ENCODE data around the gene GPC3. TPM values are rescaled to one million over a fixed set of nuclear protein-coding genes. Genes with fewer than 3 reads are reported as not detected.

GPC3 gene
- total RNA-seq, 4 donors from 2014 or later = 1.2 to 13.3 (median 8.0) TPM

DNA sequence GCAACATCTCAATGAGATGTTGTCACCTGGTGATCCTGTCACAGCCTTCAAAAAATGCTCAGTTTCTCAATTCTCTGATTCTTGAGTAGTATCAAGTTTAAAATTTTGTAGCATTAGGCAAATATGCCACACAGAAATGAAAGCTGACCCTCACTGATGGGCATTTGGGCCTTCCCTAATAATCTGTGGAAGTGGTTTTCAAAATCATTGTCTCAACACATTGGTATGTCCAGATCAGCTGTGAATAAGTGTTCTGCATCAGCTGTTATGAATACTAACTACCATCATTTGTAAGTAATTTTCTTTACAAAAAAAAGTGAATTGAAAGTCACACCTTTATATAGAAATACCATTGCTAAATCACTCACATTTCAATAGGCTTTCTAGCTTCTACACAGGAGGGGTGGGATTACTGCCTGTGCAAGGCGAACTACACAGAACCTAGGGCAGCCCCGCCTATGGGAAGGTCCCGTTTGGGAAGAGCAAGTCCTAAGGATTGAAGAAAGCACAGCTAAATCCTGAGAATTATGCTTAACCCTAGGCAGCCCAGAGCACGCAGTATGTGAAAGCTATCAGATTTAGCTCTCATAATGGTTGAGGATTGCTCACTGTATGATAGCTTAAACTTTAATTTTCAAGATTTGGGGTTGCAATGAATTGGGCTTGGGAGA is 73.4 kb downstream of the GPC3 start:
- intact Hi-C loops (cut with DNase I) = no loop called here
- WGBS = 57% methylated on average over 4 of the region's 4 CpGs
- DNase-seq (ENCODE audit: extremely low spot score) = no peak
- Histone ChIP-seq H3K36me3 (no peaks in the 10 kb centered on the region), H3K4me3 (no peak overlapping the region), H3K9me3 (peaks cover 0 to 14% (median 0%) of the 10 kb centered on the region in 4 donors), H3K4me1 (no peaks in the 10 kb centered on the region), H3K27me3 (no peaks in the 10 kb centered on the region), H3K27ac (replicated peaks in 1 of 4) (no peak overlapping the region)
- TF ChIP-seq POLR2A (IDR thresholded peaks at IDR 0.05; ENCODE audit: low read depth) = no peak
- no peak for TF ChIP-seq CTCF (IDR thresholded peaks at IDR 0.05)

- intact Hi-C loops (cut with DNase I) = no loop called here
- 63% methylated on average over 1 of the region's 1 CpG for WGBS
- H3K27ac ChIP-seq (replicated peaks in 1 of 4) = no peak overlapping the region
Observed at GRCh38 chrX:133910539-133910938, 74.9 kb downstream of the GPC3 start.

DNA sequence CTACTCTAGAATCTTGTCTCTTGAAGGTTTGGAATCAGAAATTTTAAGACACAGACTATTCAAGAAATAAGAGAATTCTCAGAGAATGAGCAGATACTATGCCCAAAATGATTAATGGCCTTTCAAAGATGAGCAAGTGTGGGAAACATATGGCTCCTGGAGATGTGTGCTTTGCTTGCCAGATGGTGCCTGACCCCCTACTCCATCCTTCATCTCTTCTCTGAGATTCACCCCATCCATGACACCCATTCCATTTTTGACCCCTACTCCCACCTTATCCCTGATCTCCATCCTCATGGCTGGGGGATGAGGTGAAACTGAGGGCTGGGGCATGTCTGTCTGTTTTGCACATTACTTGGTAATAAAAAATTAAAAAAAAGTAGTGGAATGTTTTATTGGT is 75.5 kb downstream of the GPC3 start:
- no peaks in the 10 kb centered on the region for H3K27me3 ChIP-seq
- no peaks in the 10 kb centered on the region for H3K9me3 ChIP-seq
- H3K4me3 ChIP-seq = no peak overlapping the region
- TF ChIP-seq CTCF (IDR thresholded peaks at IDR 0.05) (no peak), POLR2A (IDR thresholded peaks at IDR 0.05; ENCODE audit: low read depth) (no peak), POLR2AphosphoS5 (IDR thresholded peaks at IDR 0.05) (no peak), EP300 (IDR thresholded peaks at IDR 0.05) (no peak)
- H3K27ac ChIP-seq (replicated peaks in 1 of 4) = no peak overlapping the region
- no peaks in the 10 kb centered on the region for H3K36me3 ChIP-seq
- DNase-seq (ENCODE audit: extremely low spot score) = no peak
- intact Hi-C loops (cut with DNase I) = no loop called here
- no peaks in the 10 kb centered on the region for H3K4me1 ChIP-seq

More at GRCh38 chrX:133910539-133910938, 74.9 kb downstream of the GPC3 start:
- DNase-seq (ENCODE audit: extremely low spot score) = no peak
- TF ChIP-seq POLR2AphosphoS5 (IDR thresholded peaks at IDR 0.05) (no peak), CTCF (IDR thresholded peaks at IDR 0.05) (no peak), EP300 (IDR thresholded peaks at IDR 0.05) (no peak), POLR2A (IDR thresholded peaks at IDR 0.05; ENCODE audit: low read depth) (no peak)
- Histone ChIP-seq H3K9me3 (peaks cover 0 to 6% (median 0%) of the 10 kb centered on the region in 4 donors), H3K4me3 (no peak overlapping the region), H3K4me1 (no peaks in the 10 kb centered on the region), H3K27me3 (no peaks in the 10 kb centered on the region), H3K36me3 (no peaks in the 10 kb centered on the region)

DNA sequence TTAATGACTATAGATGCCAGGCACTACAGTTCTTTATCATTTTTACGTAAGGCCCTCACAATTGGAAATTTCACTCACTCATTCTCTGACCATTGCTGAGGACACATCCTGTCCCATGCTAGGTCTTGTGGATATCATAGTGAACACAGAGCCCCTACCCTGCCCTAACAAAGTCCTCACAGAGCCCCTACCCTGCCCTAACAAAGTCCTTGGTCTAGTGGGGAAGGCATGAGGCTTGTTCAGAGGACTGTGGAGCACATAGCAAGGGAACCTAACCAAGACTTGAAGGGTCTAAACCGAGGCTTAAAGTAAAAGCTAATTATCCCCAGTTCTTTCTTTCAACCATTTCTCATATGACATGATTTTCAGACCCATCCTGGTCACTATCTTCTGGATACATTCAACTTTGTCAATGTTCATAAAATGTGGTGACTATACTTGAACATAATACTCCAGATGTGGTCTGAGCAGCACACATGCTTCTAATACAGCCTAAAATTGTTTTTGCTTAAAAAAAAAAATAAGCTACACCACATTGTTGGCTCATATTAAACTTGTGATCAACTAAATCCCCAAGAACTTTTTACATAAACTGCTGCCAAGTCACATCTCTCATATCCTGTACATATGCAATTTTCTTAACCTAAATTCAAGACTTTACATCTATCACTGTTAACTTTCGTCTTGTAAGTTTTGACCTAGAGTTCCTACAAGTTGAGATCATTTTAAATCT is 77.0 kb downstream of the GPC3 start:
- Histone ChIP-seq H3K27me3 (peaks cover 0 to 4% (median 0%) of the 10 kb centered on the region in 4 donors), H3K4me1 (no peaks in the 10 kb centered on the region), H3K9me3 (no peaks in the 10 kb centered on the region), H3K36me3 (no peaks in the 10 kb centered on the region), H3K27ac (replicated peaks in 1 of 4) (no peak overlapping the region), H3K4me3 (no peak overlapping the region)
- WGBS = 54% methylated on average over 3 of the region's 3 CpGs
- no peak for DNase-seq (ENCODE audit: extremely low spot score)
- TF ChIP-seq POLR2AphosphoS5 (IDR thresholded peaks at IDR 0.05) (no peak), CTCF (IDR thresholded peaks at IDR 0.05) (no peak), POLR2A (IDR thresholded peaks at IDR 0.05; ENCODE audit: low read depth) (no peak), EP300 (IDR thresholded peaks at IDR 0.05) (no peak)
- intact Hi-C loops (cut with DNase I) = no loop called here

Measured in esophagus muscularis mucosa (tissue), 4 donors.